Naive thymus-derived CD8-positive, alpha-beta T cell (primary cell): ENCODE results near the gene INTS11. TPM values are rescaled to one million over a fixed set of nuclear protein-coding genes. Genes with fewer than 3 reads are reported as not detected.

Experiments
- ATAC-seq, 2 donors: fragments of 150-1000 bp; cut with Tn5 transposase in 1 of 2; sonication (Bioruptor Pico), chemical (Tn5 transposase) in 1 of 2; 1 replicate in 1 of 2; 2 replicates in 1 of 2; pipeline ENCODE4 v1.10.0; 2021; ENCODE audit warnings: mild to moderate bottlenecking in 2 of 2, moderate library complexity in 2 of 2
- POLR2A ChIA-PET: fragments of 350-600 bp; sonication (Branson Sonifier 250); formaldehyde crosslinking; loops from one replicate; lab custom pipeline; 2021; ENCODE audit warnings: antibody characterized with exemption; lab: Charles Lee
- DNase-seq, 10 donors: peaks; one replicate each; pipeline versions ENCODE4 v3.0.0 to v3.0.0-alpha.2; 2020 to 2022
- H3K27ac Mint-ChIP-seq, 10 donors: one replicate each; pipeline ENCODE4 v1.8.0; 2020 to 2022; ENCODE audit warnings: mild to moderate bottlenecking in 10 of 10, mixed read lengths in 10 of 10, moderate library complexity in 4 of 10, inconsistent platforms in 1 of 10
- H3K27me3 Mint-ChIP-seq, 5 donors: one replicate each; pipeline ENCODE4 v1.8.0; 2021 to 2022; ENCODE audit warnings: mixed read lengths in 5 of 5
- H3K36me3 Mint-ChIP-seq, 3 donors: one replicate each; pipeline ENCODE4 v1.8.0; 2020 to 2022; ENCODE audit warnings: mixed read lengths in 3 of 3, mild to moderate bottlenecking in 2 of 3, inconsistent platforms in 1 of 3
- H3K4me1 Mint-ChIP-seq, 4 donors: one replicate each; pipeline ENCODE4 v1.8.0; 2021 to 2022; ENCODE audit warnings: mixed read lengths in 4 of 4
- H3K4me3 Mint-ChIP-seq, 10 donors: one replicate each; pipeline ENCODE4 v1.8.0; 2020 to 2022; ENCODE audit warnings: mild to moderate bottlenecking in 10 of 10, mixed read lengths in 10 of 10, moderate library complexity in 6 of 10, inconsistent platforms in 1 of 10
- H3K9me3 Mint-ChIP-seq, 9 donors: one replicate each; pipeline ENCODE4 v1.8.0; 2020 to 2022; ENCODE audit warnings: mixed read lengths in 9 of 9, mild to moderate bottlenecking in 3 of 9, inconsistent platforms in 1 of 9, moderate library complexity in 1 of 9
- polyA plus RNA-seq, 3 donors: library from polyadenylated mRNA; unstranded; fragments of 300-500 nt; fragmentation: Illumina TruSeq; gene quantifications; one replicate each; pipeline ENCODE4 v1.2.3, GENCODE V29; 2021
- total RNA-seq, 8 experiments: library from RNA in 2 of 8; stranded (reverse) in 2 of 8; gene quantifications; one replicate each; pipeline ENCODE4 v1.2.3 and lab custom pipeline; 2021 to 2026

Gene INTS11
- total and polyA plus RNA-seq, 5 experiments from 2014 or later: 51.7 to 174 (median 65.1) TPM

DNA sequence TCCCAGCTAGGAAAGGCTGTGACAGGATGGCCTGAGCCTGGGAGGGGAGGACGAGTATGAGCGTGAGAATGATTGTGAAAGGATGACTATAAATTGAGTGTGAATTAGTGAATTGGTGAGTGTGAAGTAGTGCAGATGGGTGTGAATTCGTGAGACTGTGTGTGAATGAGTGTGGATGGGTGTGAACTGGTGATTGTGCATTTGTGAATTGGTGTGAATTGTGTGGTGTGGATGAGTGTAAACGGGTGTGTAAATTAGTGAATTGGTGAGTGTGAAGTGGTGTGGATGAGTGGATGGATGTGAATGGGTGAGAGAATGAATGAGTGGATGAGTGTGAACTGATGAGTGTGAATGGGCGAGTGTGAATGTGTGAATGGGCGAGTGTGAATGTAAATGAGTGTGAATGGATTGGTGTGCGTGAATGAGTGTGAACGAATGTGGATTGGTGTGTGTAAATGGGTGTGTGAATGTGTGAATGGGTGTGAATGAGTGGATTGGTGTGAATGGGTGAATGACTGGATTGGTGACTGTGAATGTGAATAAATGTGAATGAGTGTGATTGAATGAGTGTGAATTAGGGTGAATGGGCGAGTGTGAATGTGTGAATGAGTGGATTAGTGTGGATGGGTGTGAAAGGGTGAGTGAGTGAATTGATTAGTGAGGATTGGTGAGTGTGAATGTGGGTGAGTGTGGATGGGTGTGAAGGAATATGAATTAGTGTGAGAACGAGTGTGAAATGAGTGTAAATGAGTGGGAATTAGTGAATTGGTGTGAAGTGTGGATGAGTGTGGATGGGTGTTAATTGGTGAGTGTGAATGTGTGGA lies 41.6 kb upstream of the INTS11 start:
- Mint-ChIP-seq H3K4me1 (peaks cover 0 to 19% (median 6%) of the 10 kb centered on the region in 4 donors), H3K4me3 (no peak overlapping the region), H3K27me3 (peaks cover 0 to under 1% (median 0%) of the 10 kb centered on the region in 5 donors), H3K9me3 (no peaks in the 10 kb centered on the region), H3K36me3 (no peaks in the 10 kb centered on the region), H3K27ac (no peak overlapping the region)
- POLR2A ChIA-PET: interaction anchor here (1.0 kb wide), 1 partner anchor 12 kb away, joined by 4 read pairs; no protein-coding TSS in a partner anchor
- no peak for DNase-seq
- ATAC-seq: no peak

DNA sequence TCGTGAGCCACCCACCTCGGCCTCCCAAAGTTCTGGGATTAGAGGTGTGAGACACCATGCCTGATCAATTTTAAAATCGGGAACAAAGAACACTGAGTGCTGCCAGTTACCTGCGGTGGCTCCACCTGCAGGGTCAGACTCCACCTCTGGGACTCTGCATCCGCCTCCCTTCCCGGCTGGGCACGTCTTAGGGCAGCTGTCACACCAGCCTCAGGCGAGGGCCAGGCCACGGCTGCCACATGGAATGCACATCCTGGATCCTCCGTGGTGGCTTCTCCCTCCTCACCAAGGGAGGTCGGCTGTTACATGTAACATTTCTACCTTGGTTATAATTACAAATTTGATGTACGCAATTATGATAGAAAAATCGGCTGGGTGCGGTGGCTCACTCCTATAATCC lies 39.8 kb upstream of the INTS11 start:
- POLR2A ChIA-PET: no interaction called here
- DNase-seq: no peak
- ATAC-seq: no peak
- H3K27me3 Mint-ChIP-seq: peaks cover 0 to 6% (median 0%) of the 10 kb centered on the region in 5 donors
- no peaks in the 10 kb centered on the region for H3K36me3 Mint-ChIP-seq
- no peaks in the 10 kb centered on the region for H3K9me3 Mint-ChIP-seq
- no peak overlapping the region for H3K4me3 Mint-ChIP-seq
- peak overlapping the region in 1 of 10 donors; percentile 62 for H3K27ac Mint-ChIP-seq
- H3K4me1 Mint-ChIP-seq: peaks cover 8 to 19% (median 11%) of the 10 kb centered on the region in 4 donors

DNA sequence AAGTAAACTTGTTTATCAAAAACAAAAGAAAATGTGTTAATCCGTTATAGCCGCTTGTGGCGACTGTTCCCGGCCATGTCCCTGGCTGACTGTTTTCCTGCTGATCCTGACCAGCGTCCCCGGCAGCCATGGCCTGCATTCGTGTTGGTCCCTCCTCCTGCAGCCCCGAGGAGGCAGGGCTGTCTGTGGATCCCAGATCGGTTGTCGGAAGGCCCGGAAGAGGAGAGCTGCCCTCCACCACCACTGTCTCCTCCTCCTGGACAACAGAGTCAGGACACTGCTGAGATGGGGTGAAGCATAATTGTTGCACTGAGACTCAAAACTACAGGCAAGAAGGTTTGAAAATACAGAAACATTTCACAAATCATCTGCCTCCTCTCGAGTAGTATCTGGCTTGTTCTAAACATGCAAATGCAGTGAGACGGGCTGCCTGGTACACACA lies 37.5 kb upstream of the INTS11 start:
- no peaks in the 10 kb centered on the region for H3K36me3 Mint-ChIP-seq
- H3K27ac Mint-ChIP-seq: peak overlapping the region in 3 of 10 donors; percentile 5 to 58 (median 32)
- peak in 1 of 10 donors; percentile 16 for DNase-seq
- H3K4me1 Mint-ChIP-seq: peaks cover 13 to 36% (median 24%) of the 10 kb centered on the region in 4 donors
- ATAC-seq: no peak
- H3K4me3 Mint-ChIP-seq: no peak overlapping the region
- H3K27me3 Mint-ChIP-seq: peaks cover 0 to 7% (median 0%) of the 10 kb centered on the region in 5 donors
- no peaks in the 10 kb centered on the region for H3K9me3 Mint-ChIP-seq
- POLR2A ChIA-PET: interaction anchor here (1.2 kb wide), 1 partner anchor 13 kb away, joined by 4 read pairs; the partner anchor contains the start of gene AURKAIP1

DNA sequence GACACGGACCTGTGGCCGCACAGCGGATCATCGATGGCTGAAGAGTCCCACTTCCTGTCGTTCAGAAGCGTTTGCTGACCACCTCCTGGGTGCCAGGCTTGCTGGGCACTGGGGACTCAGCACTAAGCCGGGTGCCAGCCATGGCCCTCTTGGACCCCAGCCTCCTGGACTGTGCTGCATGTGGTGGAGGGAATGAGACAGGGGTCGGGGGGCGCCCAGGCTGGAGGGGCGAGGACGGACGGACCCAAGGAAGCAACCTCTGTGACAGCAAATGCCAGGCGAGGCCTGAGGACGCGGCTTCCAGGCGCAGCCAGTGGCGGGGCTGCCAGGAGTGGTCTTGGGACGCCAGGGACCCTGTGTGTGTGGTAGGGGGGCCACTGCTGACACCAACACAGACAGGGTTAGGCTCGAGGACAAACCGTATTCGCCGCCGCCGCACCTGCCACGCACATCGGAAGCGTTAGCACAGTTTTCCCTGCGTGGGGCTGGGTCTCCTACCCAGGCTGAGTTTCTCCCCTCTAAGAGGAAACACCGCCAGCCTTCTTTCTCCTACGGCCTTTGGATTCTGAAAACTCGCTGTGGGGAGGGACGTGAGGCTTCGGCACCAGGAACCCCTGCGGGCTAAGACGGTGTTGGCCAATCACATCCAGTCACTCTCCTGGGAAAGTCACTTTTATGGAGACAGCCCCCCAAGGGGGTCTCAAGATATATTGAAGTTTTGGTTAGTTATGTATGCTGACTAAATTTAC lies 36.9 kb upstream of the INTS11 start:
- peak in 1 of 10 donors; percentile 54 for DNase-seq
- ATAC-seq: no peak
- Mint-ChIP-seq H3K9me3 (no peaks in the 10 kb centered on the region), H3K27ac (peak overlapping the region in 1 of 10 donors; percentile 22), H3K4me3 (peak overlapping the region in 2 of 10 donors; percentile 1 to 34), H3K36me3 (no peaks in the 10 kb centered on the region), H3K27me3 (peaks cover 0 to 7% (median 0%) of the 10 kb centered on the region in 5 donors), H3K4me1 (peaks cover 13 to 36% (median 24%) of the 10 kb centered on the region in 4 donors)
- POLR2A ChIA-PET: no interaction called here

DNA sequence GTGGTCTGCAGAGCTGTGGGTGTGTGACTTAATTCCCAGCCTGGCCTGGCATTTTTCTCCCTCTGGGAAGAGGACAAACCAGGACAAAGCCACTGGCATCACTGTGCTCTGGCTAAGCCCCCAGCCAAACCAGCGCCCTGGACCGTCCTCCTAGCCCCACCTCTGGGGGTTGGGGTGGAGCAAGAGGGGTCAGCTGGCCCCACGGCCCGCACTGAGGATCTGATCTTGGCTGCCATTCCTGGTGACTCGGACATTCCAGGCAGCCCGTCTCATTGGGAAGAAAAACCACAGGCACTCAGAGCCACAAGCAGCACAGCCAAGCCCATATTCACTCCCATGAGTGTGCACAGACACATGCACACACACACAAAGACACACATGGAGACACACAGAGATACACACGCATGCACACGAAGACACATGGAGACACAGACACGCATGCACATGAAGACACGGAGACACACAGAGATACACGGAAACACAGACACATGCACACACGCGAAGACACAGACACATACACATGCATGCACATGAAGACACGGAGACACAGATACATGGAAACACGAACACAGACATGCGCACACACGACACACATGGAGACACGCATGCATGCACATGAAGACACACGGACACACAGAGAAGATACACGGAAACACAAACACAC lies 36.2 kb upstream of the INTS11 start:
- ATAC-seq: no peak
- H3K36me3 Mint-ChIP-seq: no peaks in the 10 kb centered on the region
- DNase-seq: peak in 1 of 10 donors; percentile 31
- no peaks in the 10 kb centered on the region for H3K9me3 Mint-ChIP-seq
- peaks cover 13 to 36% (median 24%) of the 10 kb centered on the region in 4 donors for H3K4me1 Mint-ChIP-seq
- H3K27ac Mint-ChIP-seq: peak overlapping the region in 3 of 10 donors; percentile 22 to 34 (median 31)
- POLR2A ChIA-PET: interaction anchor here (2.2 to 2.3 kb wide), 2 partner anchors 10 to 15 kb away, joined by 12 to 37 read pairs; partner anchors contain the start of gene AURKAIP1
- H3K27me3 Mint-ChIP-seq: peaks cover 0 to 7% (median 0%) of the 10 kb centered on the region in 5 donors
- peak overlapping the region in 3 of 10 donors; percentile 1 to 39 (median 34) for H3K4me3 Mint-ChIP-seq

DNA sequence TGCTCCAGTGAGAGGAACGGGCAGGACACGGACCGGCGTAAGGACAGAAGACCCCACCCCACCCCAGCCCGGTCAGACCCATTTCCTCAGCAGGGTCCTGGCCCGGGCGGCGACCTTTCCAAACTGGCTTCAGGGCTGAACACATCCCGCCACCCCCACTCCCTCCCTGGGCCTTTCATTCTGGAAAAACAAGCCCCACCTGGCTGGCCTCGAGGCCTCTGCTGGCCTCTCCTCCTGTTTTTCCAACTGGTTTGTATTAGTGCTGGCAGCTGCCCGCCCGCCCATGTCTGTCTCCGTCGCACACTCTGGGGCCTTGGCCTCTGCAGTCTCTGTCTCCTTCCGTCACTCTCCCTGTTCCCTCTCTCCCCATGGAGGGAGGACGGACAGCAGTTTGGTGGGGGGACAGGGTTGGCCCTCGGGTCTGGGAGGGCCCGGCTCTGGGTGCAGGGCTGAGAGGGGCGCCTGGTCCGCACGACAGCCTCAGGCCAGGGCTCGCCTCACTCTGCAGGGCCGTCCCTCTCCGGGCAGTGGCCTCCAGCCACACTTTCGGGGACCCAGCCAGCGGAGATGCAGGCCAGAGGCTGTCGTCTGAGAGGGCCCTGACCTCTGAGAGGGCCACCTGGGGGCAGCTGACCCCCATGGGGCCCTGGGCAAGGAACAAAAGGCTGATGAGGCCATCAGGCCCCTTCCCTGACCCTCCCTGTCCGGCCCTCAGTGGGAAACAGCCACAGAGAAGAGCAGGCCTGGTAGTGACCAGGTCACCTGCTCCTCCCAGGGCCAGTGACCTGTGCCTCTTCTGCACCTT lies 35.4 kb upstream of the INTS11 start:
- DNase-seq: peak in 2 of 10 donors; percentile 8 to 45
- Mint-ChIP-seq H3K27me3 (peaks cover 0 to 7% (median 0%) of the 10 kb centered on the region in 5 donors), H3K4me3 (peak overlapping the region in 9 of 10 donors; percentile 40 to 82 (median 78)), H3K36me3 (no peaks in the 10 kb centered on the region), H3K4me1 (peaks cover 13 to 36% (median 24%) of the 10 kb centered on the region in 4 donors), H3K27ac (peak overlapping the region in 9 of 10 donors; percentile 71 to 94 (median 89)), H3K9me3 (no peaks in the 10 kb centered on the region)
- no peak for ATAC-seq
- POLR2A ChIA-PET: interaction anchor here (1.4 to 3.3 kb wide), 4 partner anchors 10 to 47 kb away, joined by 3 to 37 read pairs (median 12); partner anchors contain the start of genes AURKAIP1 and MRPL20

DNA sequence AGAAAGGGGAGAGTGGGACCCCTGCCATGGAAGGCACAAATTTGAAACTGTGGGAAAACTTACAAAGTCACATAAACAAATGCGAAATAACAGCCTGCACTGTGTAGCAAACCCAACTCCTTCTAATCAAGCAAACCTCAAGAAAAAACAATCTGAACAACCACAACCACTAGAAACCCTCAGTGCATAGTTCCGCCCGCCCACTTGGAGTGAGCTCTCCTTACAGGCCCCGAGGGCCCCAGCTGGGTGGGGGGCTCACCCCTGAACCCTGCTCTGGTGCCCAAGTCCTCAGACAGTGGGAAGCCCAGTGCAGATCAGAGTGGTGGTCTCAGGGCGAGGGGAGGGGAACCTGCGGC lies 34.8 kb upstream of the INTS11 start:
- H3K36me3 Mint-ChIP-seq: no peaks in the 10 kb centered on the region
- no peaks in the 10 kb centered on the region for H3K9me3 Mint-ChIP-seq
- POLR2A ChIA-PET: interaction anchor here (0.6 to 3.3 kb wide), 5 partner anchors 11 to 96 kb away, joined by 3 to 37 read pairs (median 12); partner anchors contain the start of genes AURKAIP1 and MRPL20
- ATAC-seq: peak; percentile 83 to 90
- H3K4me3 Mint-ChIP-seq: peak overlapping the region; percentile 34 to 82 (median 78)
- peaks cover 0 to 7% (median 0%) of the 10 kb centered on the region in 5 donors for H3K27me3 Mint-ChIP-seq
- H3K27ac Mint-ChIP-seq: peak overlapping the region; percentile 70 to 94 (median 88)
- H3K4me1 Mint-ChIP-seq: peaks cover 13 to 37% (median 25%) of the 10 kb centered on the region in 4 donors
- peak in 5 of 10 donors; percentile 8 to 77 (median 58) for DNase-seq

DNA sequence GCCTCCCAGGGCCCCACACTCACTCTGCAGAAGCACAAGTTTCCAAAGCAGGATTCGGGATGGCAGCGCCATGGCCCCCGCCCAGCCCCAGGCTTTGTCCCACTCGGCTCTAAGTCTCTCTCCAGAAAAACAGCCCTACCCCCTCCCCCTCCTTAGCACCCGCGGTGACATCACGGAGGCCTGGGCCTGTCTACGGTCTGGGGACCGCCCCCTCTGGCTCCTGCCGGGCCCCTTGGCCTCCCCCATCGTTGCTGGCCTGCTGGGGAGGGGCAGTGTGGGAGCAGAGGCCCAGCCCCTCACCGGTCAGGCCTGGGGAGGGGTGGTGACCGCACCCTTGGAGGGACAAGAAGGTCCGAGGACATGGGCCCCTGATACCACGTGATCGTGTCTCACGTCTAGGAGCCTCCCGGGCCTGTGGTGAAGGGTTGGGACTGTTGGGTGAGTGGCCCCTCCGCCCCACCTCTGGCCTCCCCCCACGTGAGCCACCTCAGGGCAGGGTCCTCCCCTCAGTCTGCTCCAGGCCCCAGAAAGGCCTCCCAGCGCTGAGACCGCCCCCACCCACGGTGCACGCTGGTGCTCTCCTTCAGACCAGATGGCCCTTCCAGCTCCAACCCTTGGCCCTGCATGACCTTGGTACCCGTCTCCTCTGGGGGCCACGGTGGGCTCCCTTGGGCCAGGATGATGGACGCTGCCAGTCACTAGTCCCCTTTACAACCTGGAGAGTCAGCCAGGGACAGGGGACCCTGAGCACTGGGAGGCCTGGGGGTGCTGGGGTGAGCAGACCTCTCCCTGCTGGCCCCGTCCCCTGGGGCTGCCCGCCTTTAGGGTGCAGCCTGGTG lies 34.2 kb upstream of the INTS11 start, which contains the start of gene MXRA8:
TSS of gene MXRA8 (minus strand) at position 123 of the 839 bp plus-strand sequence. CDS start at position 72, 51 bp downstream.
- H3K9me3 Mint-ChIP-seq: no peaks in the 10 kb centered on the region
- peaks cover 0 to 8% (median 0%) of the 10 kb centered on the region in 5 donors for H3K27me3 Mint-ChIP-seq
- ATAC-seq: peak; percentile 21 to 29
- H3K4me1 Mint-ChIP-seq: peaks cover 13 to 39% (median 30%) of the 10 kb centered on the region in 4 donors
- DNase-seq: peak in 1 of 10 donors; percentile 7
- H3K4me3 Mint-ChIP-seq: peak within 1 kb of the TSS; percentile 34 to 82 (median 78)
- POLR2A ChIA-PET: interaction anchor here (0.6 to 7.4 kb wide), 6 partner anchors 10 to 96 kb away, joined by 3 to 105 read pairs (median 12); partner anchors contain the start of genes AURKAIP1 and MRPL20
- H3K36me3 Mint-ChIP-seq: no peaks in the 10 kb centered on the region
- peak within 1 kb of the TSS; percentile 70 to 94 (median 88) for H3K27ac Mint-ChIP-seq

DNA sequence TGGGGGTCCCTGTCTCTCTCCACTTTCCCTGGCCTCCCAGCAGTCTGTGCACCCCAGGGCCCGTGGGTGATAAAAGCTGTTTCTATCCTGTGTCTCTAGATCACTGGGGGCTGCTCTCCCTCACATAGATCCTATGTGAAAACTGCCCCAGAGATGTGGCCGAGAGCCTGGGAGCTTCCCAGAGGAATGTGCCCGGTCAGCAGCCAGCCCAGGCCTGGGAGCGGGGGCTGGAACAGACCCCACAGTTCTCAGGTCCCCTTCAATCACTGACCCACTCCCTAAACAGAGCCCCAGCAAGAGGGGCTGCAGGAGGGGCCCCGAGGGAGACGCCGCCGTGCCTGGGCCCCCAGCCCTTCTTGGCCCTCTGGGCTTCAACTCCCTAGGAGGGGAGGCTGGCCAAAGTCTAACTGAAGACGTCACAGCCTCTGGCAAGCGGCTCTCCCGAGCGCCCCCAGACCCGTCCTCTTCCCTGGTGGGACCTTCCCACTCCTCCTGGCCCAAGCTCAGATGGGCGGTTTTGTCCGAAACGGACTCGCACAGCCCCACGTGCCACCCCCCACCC lies 33.5 kb upstream of the INTS11 start:
- H3K27me3 Mint-ChIP-seq: peaks cover 0 to 8% (median 0%) of the 10 kb centered on the region in 5 donors
- H3K9me3 Mint-ChIP-seq: no peaks in the 10 kb centered on the region
- POLR2A ChIA-PET: interaction anchor here (3.3 to 7.4 kb wide), 2 partner anchors 10 to 14 kb away, joined by 12 to 105 read pairs; partner anchors contain the start of gene AURKAIP1
- peak in 1 of 10 donors; percentile 3 for DNase-seq
- H3K27ac Mint-ChIP-seq: peak overlapping the region in 8 of 10 donors; percentile 1 to 88 (median 36)
- peaks cover 15 to 45% (median 36%) of the 10 kb centered on the region in 4 donors for H3K4me1 Mint-ChIP-seq
- H3K36me3 Mint-ChIP-seq: no peaks in the 10 kb centered on the region
- no peak for ATAC-seq
- H3K4me3 Mint-ChIP-seq: peak overlapping the region in 8 of 10 donors; percentile 8 to 82 (median 52)
